CD4-positive, alpha-beta T cell treated with Interleukin-10 for 1 hour (primary cell): Measurements from ENCODE around the gene NUTF2.

ENCODE experiments used
- DNase-seq: peaks from one replicate; pipeline ENCODE4 v3.0.0-alpha.2; 2020

The NUTF2 gene

DNA sequence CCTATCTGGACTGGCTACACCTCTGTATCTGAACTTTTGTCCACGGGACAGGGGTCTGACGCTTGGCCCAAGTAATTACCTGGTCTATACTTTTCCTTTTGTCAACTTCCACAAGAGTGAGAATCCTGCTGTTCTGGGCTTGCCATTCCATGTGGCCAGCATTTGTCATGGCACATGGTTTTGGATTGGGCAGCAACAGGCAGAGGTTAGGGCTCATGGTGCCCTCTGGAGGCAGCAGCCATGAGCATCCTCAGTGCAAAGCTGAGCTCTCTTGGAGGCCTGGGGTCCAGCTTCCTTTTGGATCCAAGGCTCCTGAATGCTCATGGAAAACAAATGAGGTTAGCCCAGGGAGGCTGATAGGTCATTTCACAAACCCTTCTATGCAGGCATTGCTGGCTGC lies 18.6 kb downstream of the NUTF2 start:
- peak; percentile 27 for DNase-seq

DNA sequence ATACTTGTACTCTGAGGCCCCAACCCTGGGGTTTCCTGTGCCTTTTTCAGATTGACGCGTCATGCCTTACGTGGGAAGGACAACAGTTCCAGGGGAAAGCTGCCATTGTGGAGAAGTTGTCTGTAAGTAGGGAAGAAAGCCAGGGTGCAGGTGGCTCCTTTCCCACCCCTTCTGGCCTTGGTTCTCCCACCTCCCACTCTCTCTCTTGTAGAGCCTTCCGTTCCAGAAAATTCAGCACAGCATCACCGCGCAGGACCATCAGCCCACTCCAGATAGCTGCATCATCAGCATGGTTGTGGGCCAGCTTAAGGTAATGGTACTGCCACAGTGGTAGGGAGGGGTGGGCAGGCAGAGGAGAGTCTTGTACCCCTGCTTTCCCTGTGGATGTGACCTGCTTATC lies 21.6 kb downstream of the NUTF2 start:
- no peak for DNase-seq

DNA sequence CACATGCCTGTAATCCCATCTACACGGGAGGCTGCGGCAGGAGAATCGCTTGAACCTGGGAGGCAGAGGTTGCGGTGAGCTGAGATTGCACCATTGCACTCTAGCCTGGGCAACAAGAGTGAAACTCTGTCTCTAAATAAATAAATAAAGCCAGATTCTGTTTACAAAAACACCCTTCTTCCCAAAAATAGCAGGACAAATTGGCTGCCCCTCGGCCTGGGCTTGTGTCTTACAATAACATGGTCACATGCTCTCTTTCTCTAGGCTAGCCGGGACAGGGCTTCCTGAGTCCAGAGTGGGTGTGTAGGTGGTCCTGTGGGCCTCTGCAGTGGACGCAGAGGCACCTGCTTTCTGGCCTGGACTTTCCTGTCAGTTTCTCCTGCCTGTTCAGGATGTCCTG lies 22.9 kb downstream of the NUTF2 start:
- DNase-seq: no peak

DNA sequence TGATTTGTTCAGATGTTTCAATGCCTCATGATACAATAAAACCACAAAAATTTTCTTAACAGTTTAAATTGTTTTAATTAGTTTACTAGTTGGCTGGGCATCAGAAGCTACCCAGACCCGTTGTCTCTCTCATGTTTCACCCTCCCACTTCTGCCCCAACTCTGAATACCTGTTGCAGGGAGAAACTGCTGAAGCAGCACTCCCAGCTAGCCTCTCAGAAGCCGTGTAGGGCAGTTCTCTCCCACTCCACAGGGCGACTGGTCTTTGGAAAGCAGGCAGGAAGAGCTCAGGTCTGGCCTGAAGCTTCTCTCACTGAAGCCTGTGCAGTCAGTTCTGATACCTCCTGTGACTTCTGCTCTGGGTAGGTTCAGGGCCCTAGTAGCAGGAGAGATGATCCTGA lies 24.5 kb downstream of the NUTF2 start:
- no peak for DNase-seq

DNA sequence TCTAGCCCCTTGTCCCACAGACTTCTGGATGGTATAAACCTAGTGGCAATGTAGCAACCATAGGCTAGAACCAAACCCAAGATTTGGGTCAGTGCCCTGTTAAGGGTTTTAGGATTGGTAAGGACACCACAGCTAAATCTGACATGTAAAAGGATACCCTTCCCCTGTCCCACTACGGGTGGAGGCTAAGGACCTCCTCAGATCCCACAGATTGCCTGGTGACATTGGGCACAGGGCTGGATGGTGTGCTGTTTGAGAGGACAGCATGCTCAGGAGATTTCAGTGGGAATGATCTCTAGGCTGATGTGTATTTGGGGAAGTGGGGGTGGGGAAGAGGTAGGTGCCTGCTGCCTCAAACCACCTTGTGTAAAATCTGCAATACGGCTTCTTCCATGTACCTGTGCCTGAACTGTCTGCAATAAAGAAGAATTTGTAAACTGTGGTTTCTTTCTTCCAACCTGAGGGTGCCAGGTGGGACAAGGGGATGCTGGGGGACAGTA lies 25.4 kb downstream of the NUTF2 start:
- no peak for DNase-seq

DNA sequence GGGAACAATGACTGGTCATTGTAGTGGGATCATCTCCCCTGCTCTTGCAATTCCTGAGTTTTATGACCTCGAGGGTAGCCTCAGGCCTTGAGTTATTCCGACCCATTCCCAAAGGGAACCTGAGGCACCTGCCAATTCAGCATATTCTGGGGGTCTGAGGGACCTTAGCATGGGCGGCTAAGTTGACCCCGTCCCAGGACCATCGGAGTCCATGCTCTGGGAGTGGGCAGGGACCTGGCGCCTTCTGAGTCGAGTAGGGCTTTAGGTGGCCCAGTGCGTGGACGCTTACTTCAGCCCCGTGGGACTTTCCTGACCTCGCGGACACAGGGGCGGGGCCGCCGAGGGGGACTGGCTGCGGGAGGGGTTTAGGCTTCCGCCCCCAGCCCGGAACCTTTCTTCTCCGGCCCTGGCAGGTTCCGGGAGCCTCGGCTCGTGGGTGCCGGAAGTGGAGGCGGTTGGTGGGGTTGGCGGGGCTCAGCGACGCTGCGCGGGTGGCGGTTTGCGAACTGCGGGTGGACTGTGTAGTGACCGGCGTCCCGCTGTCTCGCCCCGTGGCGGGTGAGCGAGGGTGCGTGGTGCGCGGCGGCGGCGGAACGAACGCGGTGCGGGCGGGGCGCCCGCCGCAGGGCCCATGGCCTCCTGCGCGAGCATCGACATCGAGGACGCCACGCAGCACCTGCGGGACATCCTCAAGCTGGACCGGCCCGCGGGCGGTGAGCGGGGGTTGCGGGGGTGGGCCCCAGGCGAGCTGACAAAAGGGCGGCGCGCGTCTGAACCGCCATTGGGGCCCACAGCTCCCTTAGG lies 26.1 kb downstream of the NUTF2 start, which contains the start of gene EDC4:
Gene EDC4 (plus strand): TSS at position 422 of the 804 bp plus-strand sequence. CDS start 210 bp downstream, at position 632.
- DNase-seq: peak; percentile 91

DNA sequence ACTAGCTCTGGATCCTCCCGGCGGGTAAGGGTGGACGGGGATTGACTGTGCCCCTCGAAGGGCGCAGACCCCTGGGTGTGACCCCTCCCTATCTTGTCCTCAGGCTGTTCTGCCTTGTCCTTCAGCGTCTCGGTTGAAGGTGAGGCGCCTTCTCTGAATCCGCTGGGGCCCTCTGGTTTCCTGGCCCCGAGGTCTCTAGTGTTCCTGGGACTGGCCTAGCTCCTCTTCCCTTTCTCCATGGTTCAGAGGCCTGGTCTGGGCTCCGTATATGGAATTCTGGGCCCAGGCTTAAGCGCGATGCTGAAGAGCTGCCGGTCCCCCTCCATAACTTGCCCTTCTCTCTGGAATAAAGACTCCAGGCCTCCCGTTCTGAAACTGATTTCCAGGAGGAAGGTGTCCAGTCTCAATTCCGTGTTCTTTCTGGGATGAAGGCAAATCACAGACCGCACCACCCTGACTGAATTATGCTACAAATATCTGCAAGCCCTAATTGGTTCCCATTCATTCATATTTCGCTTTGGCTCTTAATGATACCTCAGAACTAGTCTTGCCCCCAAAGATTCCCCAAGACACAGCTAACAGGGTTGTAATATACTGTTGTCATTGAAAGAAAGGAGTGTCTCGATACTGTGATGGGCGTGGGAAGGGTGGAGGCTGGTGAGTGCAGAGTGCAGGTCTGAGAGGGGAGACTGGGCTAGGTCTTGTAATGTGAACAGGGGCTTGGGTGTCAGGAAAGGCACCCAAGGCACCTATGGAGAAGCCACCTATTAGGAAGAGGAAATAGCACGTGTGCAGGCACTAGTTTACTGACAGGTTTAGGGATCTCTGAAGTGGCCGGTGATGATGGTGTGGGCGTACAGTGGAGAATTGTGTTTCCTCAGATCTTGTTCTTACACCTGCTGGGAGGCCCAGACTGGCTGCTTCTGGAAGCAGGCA lies 27.0 kb downstream of the NUTF2 start:
- no peak for DNase-seq

DNA sequence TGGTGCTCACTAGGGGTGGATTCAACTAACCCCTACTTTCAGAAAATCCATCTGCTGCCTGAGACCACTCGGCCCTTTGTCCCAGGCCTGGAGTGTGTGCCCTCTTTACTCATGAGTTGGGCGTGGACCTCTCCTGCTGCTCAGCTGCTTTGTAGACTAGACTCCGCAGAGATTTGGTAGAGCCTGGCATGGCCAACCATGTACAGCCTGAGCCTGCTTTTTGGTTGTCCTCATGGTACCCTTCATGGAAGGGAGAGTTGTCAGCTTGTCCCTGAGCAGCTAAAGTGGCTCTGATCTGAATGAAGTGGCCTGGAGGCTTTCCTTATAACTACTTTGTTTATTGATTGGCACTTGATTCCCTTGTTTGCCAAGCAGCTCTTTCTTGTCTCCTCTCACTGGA lies 27.6 kb downstream of the NUTF2 start:
- no peak for DNase-seq

DNA sequence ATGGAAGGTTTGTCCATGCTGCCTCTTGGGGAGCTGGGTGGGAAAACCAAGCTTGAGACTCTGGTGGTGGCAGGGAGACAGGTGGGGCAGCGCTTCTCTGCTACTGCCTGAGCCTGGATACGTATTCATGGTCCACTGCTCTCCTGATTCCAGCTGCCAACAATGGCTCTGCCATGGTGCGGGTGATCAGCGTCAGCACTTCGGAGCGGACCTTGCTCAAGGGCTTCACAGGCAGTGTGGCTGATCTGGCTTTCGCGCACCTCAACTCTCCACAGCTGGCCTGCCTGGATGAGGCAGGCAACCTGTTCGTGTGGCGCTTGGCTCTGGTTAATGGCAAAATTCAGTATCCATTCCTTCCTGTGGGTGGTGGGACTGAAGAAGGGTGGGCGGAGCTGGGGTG lies 30.3 kb downstream of the NUTF2 start:
- DNase-seq: no peak

DNA sequence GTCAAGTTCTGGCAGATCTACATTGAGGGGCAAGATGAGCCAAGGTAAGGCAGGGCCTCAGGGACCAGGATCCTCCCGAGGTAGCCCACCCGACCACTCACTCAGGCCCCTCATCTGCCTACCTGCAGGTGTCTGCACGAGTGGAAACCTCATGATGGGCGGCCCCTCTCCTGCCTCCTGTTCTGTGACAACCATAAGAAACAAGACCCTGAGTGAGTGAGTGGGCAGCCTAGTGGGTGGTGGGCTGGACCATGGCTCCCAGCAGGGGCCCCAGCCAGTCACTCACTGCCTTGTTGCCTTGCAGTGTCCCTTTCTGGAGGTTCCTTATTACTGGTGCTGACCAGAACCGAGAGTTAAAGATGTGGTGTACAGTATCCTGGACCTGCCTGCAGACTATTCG lies 31.5 kb downstream of the NUTF2 start:
- DNase-seq: no peak

DNA sequence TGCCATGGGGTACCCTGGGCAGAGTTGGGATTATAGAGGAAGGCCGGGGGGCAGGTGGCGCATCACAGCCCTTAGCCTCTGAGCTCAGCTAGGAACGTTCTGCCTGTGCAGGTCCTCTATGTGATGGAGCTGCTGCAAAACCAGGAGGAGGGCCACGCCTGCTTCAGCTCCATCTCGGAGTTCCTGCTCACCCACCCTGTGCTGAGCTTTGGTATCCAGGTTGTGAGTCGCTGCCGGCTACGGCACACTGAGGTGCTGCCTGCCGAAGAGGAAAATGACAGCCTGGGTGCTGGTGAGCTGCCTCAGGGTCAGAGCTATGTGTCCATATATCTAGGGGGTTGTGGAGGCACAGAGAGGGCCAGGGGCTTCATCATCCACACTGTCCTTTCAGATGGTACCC lies 32.1 kb downstream of the NUTF2 start:
- no peak for DNase-seq

DNA sequence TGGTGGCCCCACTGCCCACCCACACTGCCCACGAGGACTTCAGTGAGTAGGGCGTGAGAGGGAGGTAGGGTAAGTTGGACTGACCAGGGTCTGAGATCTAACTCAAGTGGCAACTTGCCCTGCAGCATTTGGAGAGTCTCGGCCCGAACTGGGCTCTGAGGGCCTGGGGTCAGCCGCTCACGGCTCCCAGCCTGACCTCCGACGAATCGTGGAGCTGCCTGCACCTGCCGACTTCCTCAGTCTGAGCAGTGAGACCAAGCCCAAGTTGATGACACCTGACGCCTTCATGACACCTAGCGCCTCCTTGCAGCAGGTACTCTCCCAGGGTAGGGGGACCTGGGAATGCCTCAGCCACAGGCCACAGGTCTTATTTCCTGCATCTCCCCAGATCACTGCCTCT lies 32.7 kb downstream of the NUTF2 start:
- DNase-seq: no peak

DNA sequence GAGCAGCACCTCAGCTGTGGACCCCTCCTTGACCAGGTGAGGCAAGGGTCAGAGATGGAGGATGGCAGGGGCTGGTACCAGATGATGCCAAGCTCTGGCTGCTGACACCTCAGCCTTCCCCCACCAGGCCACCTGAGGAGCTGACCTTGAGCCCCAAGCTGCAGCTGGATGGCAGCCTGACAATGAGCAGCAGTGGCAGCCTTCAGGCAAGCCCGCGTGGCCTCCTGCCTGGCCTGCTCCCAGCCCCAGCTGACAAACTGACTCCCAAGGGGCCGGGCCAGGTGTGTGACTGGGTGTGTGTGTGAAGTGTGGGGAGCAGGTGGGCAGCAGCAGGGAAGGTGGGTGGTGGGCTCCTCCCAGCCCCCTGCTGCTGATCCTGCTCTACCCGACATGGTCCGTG lies 33.2 kb downstream of the NUTF2 start:
- no peak for DNase-seq

DNA sequence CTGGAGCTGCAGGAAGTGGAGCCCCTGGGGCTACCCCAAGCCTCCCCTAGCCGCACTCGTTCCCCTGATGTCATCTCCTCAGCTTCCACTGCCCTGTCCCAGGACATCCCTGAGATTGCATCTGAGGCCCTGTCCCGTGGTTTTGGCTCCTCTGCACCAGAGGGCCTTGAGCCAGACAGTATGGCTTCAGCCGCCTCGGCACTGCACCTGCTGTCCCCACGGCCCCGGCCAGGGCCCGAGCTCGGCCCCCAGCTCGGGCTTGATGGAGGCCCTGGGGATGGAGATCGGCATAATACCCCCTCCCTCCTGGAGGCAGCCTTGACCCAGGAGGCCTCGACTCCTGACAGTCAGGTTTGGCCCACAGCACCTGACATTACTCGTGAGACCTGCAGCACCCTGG lies 33.9 kb downstream of the NUTF2 start:
- DNase-seq: no peak

DNA sequence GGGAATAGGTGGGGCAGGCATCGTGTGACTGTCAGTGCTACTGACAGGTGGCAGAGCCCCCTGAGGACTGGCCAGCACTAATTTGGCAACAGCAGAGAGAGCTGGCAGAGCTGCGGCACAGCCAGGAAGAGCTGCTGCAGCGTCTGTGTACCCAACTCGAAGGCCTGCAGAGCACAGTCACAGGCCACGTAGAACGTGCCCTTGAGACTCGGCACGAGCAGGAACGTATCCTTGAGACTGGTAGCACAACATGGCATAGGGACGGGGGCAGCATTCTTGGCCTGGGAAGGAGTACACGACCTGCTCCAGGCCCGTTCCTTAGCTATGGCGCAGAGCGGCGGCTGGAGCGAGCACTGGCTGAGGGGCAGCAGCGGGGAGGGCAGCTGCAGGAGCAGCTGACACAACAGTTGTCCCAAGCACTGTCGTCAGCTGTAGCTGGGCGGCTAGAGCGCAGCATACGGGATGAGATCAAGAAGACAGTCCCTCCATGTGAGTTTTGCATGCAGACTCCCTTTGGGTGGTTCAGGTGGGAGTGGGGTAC lies 35.0 kb downstream of the NUTF2 start:
- no peak for DNase-seq

DNA sequence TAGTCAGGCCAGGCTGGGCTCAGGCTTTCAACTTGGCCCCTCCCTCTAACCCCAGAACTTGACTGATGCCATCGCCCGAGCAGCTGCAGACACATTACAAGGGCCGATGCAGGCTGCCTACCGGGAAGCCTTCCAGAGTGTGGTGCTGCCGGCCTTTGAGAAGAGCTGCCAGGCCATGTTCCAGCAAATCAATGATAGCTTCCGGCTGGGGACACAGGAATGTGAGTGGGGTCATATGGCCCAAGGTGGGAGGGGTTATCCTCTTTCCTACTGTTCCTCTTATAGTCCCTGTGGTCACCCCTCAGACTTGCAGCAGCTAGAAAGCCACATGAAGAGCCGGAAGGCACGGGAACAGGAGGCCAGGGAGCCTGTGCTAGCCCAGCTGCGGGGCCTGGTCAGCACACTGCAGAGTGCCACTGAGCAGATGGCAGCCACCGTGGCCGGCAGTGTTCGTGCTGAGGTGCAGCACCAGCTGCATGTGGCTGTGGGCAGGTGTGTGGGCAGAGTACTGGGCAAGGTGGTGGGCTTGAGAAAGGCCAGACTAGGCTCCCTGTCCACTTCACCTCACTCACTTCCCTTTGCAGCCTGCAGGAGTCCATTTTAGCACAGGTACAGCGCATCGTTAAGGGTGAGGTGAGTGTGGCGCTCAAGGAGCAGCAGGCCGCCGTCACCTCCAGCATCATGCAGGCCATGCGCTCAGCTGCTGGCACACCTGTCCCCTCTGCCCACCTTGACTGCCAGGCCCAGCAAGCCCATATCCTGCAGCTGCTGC lies 35.8 kb downstream of the NUTF2 start:
- no peak for DNase-seq

DNA sequence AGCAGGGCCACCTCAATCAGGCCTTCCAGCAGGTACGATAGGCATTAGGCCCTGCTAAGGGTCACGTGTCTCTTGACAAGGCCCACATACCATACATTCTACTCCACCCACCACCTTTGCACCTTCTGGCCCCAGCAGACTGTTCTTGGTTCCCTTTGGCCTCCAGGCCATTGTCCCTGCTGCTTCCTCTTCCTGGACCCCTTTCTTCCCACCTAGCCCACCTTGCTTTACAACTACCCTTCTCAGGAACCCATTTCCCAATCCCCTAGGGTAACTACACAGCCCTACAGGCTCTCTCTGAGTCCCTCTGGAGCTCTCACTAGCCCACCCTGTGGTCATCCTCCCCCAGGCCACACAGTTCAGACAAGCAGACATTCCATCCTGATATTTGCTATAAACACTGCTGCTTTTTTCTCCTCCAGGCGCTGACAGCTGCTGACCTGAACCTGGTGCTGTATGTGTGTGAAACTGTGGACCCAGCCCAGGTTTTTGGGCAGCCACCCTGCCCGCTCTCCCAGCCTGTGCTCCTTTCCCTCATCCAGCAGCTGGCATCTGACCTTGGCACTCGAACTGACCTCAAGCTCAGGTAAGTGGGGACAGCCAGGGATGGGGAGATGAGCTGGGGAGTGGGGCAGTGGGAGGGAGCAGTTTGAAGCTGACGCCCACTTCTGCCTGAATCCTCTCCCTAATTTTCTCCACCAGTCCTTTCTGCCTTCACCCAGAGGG lies 36.6 kb downstream of the NUTF2 start:
- DNase-seq: no peak

DNA sequence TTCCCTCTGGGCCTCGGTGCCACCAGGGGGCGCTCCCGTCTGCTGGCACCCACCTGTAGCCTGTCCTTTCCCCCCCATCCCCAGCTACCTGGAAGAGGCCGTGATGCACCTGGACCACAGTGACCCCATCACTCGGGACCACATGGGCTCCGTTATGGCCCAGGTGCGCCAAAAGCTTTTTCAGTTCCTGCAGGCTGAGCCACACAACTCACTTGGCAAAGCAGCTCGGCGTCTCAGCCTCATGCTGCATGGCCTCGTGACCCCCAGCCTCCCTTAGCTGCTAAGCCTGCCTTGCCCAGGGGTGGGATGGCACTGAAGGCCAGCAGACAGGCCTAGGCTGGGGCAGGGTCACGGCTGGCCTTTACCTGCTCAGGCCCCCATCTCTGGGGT lies 37.1 kb downstream of the NUTF2 start:
- DNase-seq: peak; percentile 78

DNA sequence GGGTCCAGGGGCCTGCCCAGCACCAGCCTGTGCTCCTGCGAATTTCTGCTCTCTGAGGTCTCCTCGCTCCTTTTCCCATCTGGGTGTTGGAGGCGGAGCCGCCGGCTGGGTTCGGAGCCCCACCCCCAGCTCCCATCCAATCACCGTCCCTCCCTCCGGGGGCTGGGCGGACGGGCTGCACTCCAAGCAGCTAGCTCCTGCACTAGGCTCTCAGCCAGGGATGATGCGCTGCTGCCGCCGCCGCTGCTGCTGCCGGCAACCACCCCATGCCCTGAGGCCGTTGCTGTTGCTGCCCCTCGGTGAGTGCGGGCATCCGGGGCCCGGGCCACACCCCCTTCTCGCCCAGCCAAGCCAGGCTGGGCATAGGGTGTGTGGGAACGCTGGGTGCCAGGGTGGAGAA lies 38.0 kb downstream of the NUTF2 start, which contains the start of gene NRN1L:
Gene NRN1L (plus strand): TSS at position 202 of the 400 bp plus-strand sequence. CDS start 19 bp downstream, at position 221.
- DNase-seq: no peak

DNA sequence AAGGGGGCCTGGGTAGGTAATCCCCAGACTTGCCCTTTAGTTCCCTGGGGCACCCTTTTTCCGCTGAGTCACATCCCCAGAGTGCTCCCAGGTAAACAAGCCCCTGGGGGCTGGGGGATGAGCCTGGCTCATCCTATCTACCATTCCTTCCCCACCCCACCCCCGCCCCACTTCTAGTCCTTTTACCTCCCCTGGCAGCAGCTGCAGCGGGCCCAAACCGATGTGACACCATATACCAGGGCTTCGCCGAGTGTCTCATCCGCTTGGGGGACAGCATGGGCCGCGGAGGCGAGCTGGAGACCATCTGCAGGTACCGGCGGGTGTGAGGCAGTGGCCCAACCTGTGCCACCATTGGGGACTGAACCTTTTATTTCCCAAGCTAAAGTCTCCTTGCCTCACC lies 38.8 kb downstream of the NUTF2 start:
- DNase-seq: no peak

DNA sequence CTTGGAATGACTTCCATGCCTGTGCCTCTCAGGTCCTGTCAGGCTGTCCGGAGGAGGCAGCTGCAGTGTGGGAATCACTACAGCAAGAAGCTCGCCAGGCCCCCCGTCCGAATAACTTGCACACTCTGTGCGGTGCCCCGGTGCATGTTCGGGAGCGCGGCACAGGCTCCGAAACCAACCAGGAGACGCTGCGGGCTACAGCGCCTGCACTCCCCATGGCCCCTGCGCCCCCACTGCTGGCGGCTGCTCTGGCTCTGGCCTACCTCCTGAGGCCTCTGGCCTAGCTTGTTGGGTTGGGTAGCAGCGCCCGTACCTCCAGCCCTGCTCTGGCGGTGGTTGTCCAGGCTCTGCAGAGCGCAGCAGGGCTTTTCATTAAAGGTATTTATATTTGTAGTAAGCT lies 39.2 kb downstream of the NUTF2 start:
- DNase-seq: no peak

DNA sequence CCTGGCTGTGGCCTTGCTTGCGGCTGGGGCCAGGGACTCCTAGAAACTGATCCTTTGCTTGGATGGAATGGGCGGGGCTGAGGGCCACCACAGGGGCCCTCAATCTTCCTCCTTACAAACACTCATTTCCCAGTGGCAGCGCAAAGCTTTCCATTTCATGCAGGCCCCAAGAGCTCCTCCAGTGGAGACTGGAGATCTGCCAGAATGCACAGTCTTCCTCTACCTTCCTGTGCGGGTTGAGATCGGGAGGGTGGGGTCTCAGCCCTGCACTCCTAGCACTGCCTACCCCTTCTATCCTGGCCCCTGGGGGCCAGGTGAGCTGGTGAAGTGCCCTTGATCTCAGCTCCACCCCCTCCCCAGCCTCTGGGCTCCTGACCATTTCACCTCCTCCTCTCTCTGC lies 39.7 kb downstream of the NUTF2 start:
- DNase-seq: no peak
